ENCODE results near the gene ABCA3.
"Not testable (repeated sequence)": the region's sequence is repeated elsewhere in the genome, so short reads cannot be mapped to it uniquely, and the experiment has no call there.

ABCA3 gene

DNA sequence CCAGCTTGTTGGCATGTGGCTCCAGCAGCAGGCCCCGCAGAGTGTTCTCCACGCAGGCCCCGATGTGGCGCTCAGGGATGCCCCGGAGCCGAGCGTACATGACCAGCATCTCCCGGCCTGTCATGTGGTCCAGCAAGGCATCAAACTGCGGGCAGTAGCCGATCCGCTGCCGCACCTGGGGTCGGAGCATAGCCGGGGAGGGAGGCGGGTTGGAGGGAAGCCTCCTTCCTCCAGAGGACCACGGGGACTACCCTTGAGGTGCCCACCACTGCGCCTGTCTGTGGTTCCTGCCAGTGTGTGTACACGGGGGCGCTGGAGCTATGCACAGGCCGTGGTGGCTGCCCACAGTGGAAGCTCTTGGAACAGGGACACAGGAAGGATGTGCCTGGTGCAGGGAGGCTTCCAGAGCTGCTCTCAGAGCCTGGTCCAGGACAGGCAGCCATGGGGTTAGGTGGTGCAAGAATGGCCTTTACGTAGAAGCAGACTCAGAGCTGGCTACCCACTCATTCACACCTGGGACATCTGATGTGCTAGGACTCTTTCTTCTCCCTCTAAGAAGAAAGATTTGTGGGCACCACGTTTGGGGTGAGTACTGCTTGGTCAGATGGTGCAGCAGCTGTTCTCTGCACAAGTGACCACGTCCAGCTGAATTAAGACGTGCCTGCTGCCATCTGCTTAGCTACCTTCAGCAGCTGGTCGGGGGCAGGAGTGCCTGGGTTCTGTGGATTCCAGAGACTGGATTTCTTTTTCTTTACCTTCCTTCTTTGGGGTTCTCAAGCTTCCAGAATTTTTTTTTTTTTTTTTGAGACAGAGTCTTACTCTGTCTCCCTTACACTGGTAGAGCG lies 61.4 kb downstream of the ABCA3 start:
- FAIRE-seq = no peak

DNA sequence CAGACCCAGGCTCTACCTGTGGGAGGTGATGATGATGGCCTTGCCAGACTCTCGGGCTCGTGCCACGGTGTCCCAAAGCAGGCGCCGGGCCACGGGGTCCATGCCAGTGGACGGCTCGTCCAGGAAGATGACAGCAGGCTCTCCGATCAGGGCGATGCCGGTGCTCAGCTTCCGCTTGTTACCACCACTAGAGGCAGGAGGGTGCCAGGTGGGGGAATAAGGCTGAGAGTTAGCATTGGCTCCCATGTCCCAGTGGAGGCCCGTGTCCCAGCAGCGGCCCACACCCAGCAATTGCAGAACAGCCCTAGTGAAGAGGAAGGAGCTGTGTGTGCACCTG lies 62.3 kb downstream of the ABCA3 start:
- no peak for FAIRE-seq

- no peak for FAIRE-seq
Measured at GRCh38 chr16:2277466-2278271, 62.9 kb downstream of the ABCA3 start.

DNA sequence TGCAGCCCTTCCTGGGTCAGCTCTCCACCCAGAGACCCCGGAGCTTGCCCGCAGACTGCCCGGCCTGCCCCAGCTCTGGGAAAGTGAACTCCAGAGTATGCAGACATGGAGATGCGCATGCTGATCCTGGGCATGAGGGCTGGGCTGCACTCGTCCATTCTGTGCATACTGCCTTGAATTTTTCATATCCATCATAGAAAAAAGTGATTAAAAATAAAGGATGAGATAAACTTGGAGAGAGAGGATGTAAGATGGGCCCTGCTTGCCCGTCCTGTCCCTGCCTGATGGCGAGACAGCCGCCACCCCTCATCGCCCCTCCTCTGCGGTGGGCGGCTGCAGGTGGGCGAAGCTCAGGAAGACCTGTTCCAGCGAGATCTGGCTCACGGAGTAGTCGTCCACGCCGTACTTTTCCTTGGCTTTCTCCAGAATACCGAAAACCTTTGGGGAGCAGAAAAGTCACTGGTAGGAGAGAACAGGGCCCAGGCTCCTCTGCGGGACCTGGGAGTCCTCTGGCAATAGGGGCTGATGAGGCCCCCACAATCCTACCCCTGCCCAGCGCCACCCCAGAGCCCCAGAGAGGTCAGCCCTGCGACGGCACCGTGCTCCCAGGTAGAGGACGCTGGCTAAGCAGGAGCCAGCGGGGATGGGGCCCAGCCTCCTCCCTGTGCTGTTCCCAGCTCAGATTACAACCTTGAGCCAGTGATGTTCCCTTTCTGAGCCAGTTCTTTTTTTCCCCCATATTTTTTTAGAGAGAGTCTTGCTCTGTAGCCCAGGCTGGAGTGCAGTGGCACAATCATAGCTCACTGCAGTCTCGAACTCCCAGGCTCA lies 63.9 kb downstream of the ABCA3 start:
- no peak for FAIRE-seq

GRCh38 chr16:2275476-2276367 lies 64.8 kb downstream of the ABCA3 start:
- no peak for FAIRE-seq

DNA sequence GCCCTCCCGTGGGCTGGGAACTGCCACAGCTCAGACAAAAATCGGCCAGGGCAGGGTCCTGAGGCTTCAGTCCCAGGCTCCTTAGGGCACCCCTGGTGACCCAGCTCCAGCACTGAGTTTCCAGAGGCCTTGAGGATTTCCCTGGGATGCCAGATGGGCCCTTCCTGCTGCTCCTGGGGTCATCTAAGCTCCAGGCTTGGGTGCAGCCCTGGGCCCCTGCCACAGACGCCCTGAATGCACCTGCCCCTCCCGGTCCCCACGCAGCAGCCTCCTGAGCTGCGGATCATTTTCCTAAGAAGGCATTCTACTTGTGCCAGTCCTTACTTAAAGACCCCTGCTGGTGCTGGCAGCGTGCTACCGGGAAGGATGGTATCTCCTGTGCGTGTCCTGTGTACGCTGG lies 66.6 kb downstream of the ABCA3 start:
- FAIRE-seq = no peak

GRCh38 chr16:2273484-2273883 lies 67.0 kb downstream of the ABCA3 start:
- FAIRE-seq = no peak

GRCh38 chr16:2271848-2272461 lies 68.6 kb downstream of the ABCA3 start:
- FAIRE-seq = no peak

DNA sequence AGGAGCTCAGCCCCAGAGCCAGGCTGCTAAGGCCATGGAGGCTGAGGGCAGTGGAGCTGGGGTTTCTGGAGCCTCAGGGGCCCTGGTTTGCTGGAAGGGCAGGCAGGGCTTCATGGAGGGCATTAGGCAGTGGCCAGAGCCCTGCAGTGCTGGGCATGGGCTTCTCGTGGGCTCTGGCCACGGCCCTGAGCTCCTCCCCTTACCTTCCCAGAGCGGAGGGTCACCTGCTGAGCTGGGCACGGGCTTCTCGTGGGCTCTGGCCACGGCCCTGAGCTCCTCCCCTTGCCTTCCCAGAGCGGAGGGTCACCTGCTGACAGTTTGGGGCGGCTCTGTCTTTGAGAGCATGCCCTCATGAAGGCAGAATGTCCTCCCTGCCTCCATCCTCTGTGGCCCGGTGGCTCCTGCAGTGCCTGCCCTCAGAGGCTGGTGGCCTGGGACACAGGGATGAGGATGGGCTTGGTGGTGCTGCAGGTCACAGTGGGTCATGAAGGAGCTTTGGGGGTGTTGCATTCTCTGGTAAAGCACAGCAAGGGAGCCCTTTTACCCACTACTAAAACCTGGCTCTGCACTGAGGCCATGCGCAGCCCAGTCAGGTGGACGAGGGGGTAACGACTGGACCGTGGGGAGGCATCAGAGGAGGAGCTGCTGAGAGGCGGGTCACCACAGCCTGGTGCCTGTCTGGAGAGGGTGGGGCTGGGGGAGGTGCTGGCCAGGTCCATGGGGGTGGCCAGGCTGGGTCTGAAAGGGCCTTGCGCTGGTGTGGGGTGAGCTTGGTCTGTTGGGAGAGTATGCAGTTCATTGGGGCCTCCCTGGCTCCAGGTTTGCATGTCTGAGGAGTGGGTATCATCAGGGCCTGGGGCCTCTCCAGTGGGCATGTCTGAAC lies 69.7 kb downstream of the ABCA3 start:
- FAIRE-seq = no peak

DNA sequence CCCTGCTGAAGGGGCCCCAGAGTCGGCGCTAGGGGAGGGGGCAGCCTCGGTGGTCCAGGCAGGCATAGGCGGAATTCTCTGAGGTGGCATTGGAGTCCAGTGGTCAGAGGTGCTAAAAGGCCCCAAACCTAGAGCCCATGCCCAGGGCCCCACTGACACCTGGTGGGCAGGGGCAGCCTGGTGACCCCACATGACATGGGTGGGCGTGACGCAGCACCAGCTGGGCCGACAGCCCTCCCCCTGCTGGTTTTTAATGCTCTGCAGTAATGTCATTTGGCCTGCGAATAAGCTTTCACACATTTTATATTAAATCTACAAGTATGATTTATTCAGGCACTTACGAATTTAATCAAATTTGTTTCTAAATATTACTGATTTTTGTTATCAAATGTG lies 70.5 kb downstream of the ABCA3 start:
- no peak for FAIRE-seq

DNA sequence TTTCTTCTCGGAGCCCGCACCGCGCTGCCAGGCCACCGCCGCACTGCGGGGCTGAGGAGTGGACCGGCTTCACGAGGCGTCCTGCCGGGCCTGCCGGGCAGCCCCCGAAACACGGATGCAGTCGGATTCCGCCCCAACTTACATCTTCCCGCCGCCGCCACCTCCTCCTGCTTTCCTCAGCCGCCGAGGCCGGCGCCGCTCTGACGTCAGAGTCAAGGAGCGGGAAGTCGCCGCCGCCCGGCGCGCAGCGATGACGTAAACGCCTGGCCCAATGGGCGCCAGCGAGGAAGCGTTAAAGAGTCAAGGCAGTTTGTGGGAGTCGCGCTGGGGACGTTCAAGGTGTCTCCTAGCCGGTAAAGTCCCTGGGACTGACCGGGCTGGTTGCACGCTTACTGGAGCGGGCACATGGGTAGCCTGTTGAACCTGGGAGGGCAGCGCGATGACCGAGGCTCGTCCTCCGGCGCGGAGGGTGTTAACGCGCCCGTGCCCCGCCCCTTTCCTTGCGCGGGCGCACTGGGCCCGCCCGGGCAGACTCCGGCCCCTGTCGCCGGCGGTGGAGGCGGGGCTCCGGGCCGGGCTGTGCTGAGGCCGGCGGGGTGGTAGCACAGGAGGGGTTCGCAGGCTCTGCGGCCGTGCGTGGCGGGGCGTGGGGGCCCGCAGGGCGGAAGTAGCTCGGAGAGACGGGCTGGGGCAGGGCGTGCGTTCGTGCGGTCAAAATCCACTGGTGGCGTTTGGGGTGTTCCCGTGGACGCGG lies 72.4 kb downstream of the ABCA3 start, which contains the start of gene RNPS1:
Gene RNPS1, minus strand, starts transcription at position 214 of the 754 bp plus-strand sequence. CDS start 3,483 bp downstream, outside the sequence.
- peak; percentile 27 for FAIRE-seq

GRCh38 chr16:2267505-2267912 lies 73.0 kb downstream of the ABCA3 start:
- not testable (repeated sequence) for FAIRE-seq

DNA sequence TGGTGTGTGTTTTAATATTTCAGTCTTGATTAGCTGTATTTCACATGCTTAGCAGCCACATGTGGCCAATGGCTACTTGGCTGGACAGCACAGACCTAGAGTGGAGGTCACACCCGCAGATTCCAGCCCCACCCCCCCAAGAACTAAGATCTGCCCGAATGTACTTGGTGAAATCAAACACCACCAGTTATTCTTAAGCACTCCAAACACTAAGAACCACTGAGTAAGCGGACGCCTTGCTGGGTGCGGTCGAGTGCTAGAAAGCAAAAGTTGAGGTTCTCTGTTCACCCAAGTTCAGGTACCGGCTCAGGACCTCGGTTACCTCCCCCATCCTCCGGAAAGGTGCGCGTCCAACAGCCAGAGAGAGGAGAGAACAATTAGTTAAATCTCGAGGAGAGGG lies 73.6 kb downstream of the ABCA3 start:
- not testable (repeated sequence) for FAIRE-seq

- FAIRE-seq = not testable (repeated sequence)
Measured at GRCh38 chr16:2263026-2263425, 77.5 kb downstream of the ABCA3 start.

DNA sequence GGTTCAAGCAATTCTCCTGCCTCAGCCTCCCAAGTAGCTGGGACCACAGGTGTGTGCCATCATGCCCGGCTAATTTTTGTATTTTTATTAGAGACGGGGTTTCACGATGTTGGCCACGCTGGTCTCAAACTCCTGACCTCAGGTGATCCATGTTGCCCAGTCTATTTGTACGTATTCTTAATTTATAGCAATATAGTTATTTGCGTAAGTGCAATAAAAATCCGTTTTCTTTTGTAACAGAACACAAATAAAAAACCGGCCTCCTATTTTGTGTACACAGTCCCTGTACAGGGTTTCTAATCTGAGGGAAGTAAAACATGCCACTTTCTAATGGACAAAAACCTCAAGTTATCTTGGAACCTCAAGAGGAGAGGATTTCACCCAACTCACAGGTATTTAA lies 80.3 kb downstream of the ABCA3 start:
- no peak for FAIRE-seq

DNA sequence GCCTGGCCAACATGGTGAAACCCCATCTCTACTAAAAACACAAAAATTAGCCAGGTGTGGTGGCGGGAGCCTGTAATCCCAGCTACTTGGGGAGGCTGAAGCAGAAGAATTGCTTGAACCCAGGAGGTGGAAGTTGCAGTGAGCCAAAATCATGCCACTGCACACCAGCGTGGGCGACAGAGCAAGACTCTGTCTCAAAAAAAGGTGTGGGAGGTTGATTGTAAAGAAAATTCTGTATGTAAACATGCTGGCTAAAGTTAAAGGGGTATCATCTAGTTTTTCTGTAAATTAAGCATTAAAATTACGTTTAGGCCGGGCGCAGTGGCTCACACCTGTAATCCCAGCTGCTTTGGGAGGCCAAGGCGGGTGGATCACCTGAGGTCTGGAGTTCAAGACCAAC lies 82.0 kb downstream of the ABCA3 start:
- not testable (repeated sequence) for FAIRE-seq

GRCh38 chr16:2257726-2258125 lies 82.8 kb downstream of the ABCA3 start:
- FAIRE-seq = no peak

DNA sequence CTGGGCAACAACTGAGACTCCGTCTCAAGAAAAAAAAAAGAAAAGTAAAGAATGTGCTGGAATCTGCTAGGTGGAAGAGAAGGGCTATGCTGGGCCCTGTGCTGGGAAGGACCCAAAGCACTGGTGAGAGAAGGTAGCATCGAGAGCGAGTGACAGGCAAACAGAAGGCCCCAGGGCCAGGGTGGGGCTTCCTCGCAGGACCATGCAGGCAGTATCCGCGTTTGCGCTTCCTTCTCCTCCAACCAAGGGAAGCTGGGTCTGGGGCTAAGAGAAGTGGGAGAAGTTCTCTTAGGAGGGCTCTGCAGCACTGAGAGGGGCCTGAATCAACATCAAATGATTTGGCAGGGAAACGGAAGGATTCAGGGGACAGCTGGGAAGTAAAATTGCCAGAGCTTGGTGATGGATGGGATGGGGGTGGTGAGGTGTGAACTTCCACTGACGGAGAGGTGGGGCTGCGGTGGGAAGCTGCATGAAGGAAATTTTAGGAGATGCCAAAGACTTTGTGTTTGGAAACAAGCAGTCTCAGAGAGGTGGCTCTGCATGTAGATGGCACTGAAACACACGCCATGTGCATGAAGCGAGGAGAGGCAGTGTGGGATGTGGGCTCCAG lies 83.9 kb downstream of the ABCA3 start:
- no peak for FAIRE-seq

DNA sequence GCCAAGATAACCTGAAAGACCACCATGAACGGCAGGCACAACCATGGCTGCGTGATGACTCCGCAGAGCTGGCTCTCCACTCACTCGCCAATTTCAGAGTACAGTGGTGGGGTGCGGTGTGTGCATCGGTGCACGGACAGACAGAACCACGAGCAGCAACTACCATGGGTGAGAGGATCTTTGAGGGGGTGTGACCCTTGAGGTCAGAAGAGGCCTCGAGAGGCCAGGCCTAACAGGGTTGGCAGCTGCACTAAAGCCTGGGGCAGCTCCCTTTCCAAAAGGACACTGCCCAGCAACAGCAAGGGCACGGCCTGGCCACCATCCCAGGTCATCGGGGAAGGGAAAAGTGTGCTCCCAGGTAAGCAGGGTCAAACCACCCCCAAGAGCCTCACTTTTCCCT lies 87.2 kb downstream of the ABCA3 start:
- FAIRE-seq = no peak

DNA sequence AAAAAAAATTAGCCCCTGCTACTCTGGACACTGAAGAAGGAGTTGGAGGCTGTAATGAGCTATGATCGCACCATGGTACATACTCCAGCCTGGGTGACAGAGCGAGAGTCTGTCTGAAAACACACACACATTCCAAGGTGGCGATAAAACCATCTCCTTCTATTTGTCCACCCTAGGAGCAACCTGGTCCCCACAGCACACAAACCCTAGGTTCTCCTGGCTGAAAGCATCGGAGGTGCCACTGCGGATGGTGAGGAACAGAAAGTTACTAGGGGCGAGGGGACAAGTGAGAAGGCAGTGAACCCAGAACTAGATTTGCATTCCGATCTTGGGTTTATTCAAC lies 87.8 kb downstream of the ABCA3 start:
- peak; percentile 69 for FAIRE-seq

All from G401.6 (cell line).